Epithelial cell of esophagus (primary cell): ENCODE results near the gene PRSS50.
"Not testable (repeated sequence)": the region's sequence is repeated elsewhere in the genome, so short reads cannot be mapped to it uniquely, and the experiment has no call there.

Experiments used
- DNase-seq: peaks from one replicate; pipeline ENCODE4 v3.0.0; 2010; ENCODE audit warnings: low read depth
- H3K4me3 ChIP-seq: 2 replicates; pipeline ENCODE4 v1.5.1; 2011; ENCODE audit warnings: mild to moderate bottlenecking, low read length, control low read depth
- CTCF ChIP-seq: IDR thresholded peaks from 2 replicates; pipeline ENCODE4 v1.5.1; 2011; ENCODE audit warnings: low read depth, mild to moderate bottlenecking, low read length, control low read depth, inconsistent platforms; ENCODE audit not compliant: insufficient read depth; ENCODE audit errors: missing control alignments

PRSS50 gene

DNA sequence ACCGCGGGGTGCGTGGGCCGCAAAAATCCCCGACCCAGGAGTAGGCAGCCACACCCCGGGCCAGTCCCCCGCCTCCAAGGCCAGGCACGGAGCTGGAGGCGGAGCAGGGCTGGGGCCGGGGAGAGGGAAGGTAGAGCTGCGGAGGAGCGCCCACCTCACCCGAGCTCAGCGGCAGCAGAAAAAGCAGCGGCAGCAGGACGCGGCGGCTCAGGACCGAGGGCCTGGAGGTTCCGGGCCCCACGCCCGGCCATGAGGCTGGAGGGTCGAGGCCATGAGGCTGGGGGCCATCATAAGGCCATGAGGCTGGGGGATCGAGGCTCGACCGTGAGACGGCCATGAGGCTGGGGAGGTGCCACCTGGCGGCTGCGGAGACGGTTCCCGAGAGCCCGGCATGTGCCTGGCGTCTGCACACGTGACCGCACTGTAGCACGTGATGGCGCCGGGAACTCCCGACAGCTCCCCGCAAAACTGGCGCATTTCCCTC, 32.9 kb upstream of the PRSS50 start:
- no peak for DNase-seq
- no peak for TF ChIP-seq CTCF
- H3K4me3 ChIP-seq, result no peak overlapping the region

GRCh38 chr3:46749129-46749528, 31.5 kb upstream of the PRSS50 start:
- no peak overlapping the region for H3K4me3 ChIP-seq
- DNase-seq, result no peak
- TF ChIP-seq CTCF, result no peak

- DNase-seq, result no peak
- TF ChIP-seq CTCF, result no peak
- no peak overlapping the region for H3K4me3 ChIP-seq
These were observed 30.5 kb upstream of the PRSS50 start for GRCh38 chr3:46748170-46748569.

GRCh38 chr3:46746711-46747110, 29.0 kb upstream of the PRSS50 start:
- H3K4me3 ChIP-seq, result no peak overlapping the region
- DNase-seq, result no peak
- TF ChIP-seq CTCF, result no peak

- no peak for TF ChIP-seq CTCF
- no peak overlapping the region for H3K4me3 ChIP-seq
- DNase-seq, result no peak
These were observed 25.4 kb upstream of the PRSS50 start for GRCh38 chr3:46742992-46743585.

- DNase-seq, H3K4me3 ChIP-seq: not testable (repeated sequence)
These were observed 21.9 kb upstream of the PRSS50 start for GRCh38 chr3:46739565-46739964.

GRCh38 chr3:46737329-46737731, 19.7 kb upstream of the PRSS50 start:
- no peak overlapping the region for H3K4me3 ChIP-seq
- no peak for DNase-seq
- no peak for TF ChIP-seq CTCF
